ENCODE data around the gene IDH2.

- TF ChIP-seq CTCF (conservative IDR thresholded peaks at IDR 0.05), result no peak
- no peak for TF ChIP-seq ZFX (IDR thresholded peaks at IDR 0.05)
These were observed 39.4 kb upstream of the IDH2 start for GRCh38 chr15:90141646-90142045.
